ENCODE results near the gene GOPC. TPM values are rescaled to one million over a fixed set of nuclear protein-coding genes. Genes with fewer than 3 reads are reported as not detected.

GOPC gene
- total and polyA plus RNA-seq, 2 donors (not counting 3 experiments of a cell fraction or from before 2014, with no cell fraction given), result 7.8 to 22.8 TPM

DNA sequence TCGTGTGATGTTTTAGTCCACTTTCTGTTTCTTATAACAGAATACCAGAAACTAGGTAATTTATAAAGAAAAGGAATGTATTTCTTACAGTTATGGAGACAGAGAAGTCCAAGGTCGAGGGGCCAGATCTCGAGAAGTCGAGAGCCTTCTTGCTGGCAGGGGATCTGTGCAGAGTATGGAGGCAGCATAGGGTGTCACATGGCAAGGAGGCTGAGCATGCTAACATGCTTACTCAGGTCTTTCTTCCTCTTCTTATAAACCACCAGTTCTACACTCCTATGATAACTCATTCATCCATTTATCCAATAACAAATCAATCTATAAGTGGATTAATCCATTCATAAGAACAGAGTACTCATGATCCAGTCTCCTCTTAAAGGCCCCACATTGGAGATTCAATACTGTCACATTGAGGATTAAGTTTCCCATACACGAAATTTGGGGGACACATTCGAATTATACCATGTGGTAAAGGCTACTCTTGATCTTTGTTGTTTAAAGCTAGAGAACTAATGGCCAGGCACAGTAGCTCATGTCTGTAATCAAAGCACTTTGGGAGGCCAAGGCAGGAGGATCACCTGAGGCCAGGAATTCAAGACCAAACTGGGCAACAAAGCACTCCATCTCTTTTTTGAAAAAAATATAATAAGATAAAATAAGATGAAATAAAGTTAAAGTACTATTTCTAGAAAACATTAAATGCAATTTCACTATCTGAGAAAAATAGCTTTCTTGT lies 2.1 kb downstream of the GOPC start:
- no peaks in the 10 kb centered on the region for H3K36me3 ChIP-seq (ENCODE audit: control insufficient read depth in 2 of 2, extremely low read depth in 1 of 2, insufficient read depth in 2 of 2, low read length in 2 of 2)
- no peaks in the 10 kb centered on the region for H3K9me1 ChIP-seq (replicated peaks; ENCODE audit: control insufficient read depth, extremely low read depth, insufficient read depth, low read length)
- no peak for TF ChIP-seq POLR2A (IDR thresholded peaks at IDR 0.05; ENCODE audit: low read depth, low read length)
- TF ChIP-seq MYC (IDR thresholded peaks at IDR 0.05; ENCODE audit: low read depth, low read length), result no peak
- no peak for TF ChIP-seq FOS (IDR thresholded peaks at IDR 0.05; ENCODE audit: borderline replicate concordance, insufficient read depth, low read length)
- no peak for TF ChIP-seq GATA2 (IDR thresholded peaks at IDR 0.05; ENCODE audit: insufficient read depth, insufficient read length, low read depth, low read length)
- no peak for TF ChIP-seq EZH2 (IDR thresholded peaks at IDR 0.05; ENCODE audit: borderline replicate concordance, low read depth, low read length, severe bottlenecking)
- DNase-seq (ENCODE audit: low read depth, low spot score), result peak; percentile 11
- H3K79me2 ChIP-seq (ENCODE audit: control insufficient read depth, insufficient read depth, low read length), result peaks cover 38% of the 10 kb centered on the region
- ChIA-PET CTCF (interaction anchor here (1.0 to 2.8 kb wide), 4 partner anchors 37 to 200 kb away, joined by 3 to 62 read pairs (median 4); no protein-coding TSS in a partner anchor), POLR2A (no interaction called here)
- no peak overlapping the region for H3K9ac ChIP-seq (replicated peaks; ENCODE audit: extremely low read depth, insufficient read depth, low read length)
- no peak overlapping the region for H2AFZ ChIP-seq (ENCODE audit: low read depth, low read length)
- no peaks in the 10 kb centered on the region for H4K20me1 ChIP-seq (replicated peaks; ENCODE audit: control insufficient read depth, extremely low read depth, insufficient read depth, low read length)
- peak overlapping the region in 1 of 3 experiments; percentile 91 for H3K4me3 ChIP-seq (replicated peaks in 1 of 3; ENCODE audit: insufficient read depth in 1 of 3, low read depth in 1 of 3, low read length in 3 of 3)
- H3K27ac ChIP-seq (ENCODE audit: insufficient read depth, low read depth, low read length), result no peak overlapping the region
- no TSS peak for BruUV-seq (replicated peaks)
- FAIRE-seq, result no peak
- peaks cover 20% of the 10 kb centered on the region for H3K4me1 ChIP-seq (ENCODE audit: control insufficient read depth, extremely low read depth, insufficient read depth, low read length)
- intact Hi-C loops (cut with micrococcal nuclease) (loop anchor here (5.0 kb wide), 2 partner anchors 333 to 787 kb away; partner anchors contain the start of gene VGLL2), dilution Hi-C loops (cut with MboI; ENCODE audit: extremely low pct_ligation_motif_present, low sequenced_read_pairs) (no loop called here)
- peak overlapping the region; percentile 94 for H3K4me2 ChIP-seq (ENCODE audit: insufficient read depth, low read length)
- H3K9me3 ChIP-seq (replicated peaks; ENCODE audit: control insufficient read depth, insufficient read depth, low read length), result no peaks in the 10 kb centered on the region
- no peaks in the 10 kb centered on the region for H3K27me3 ChIP-seq (ENCODE audit: control insufficient read depth in 2 of 2, insufficient read depth in 2 of 2, low read length in 2 of 2)

DNA sequence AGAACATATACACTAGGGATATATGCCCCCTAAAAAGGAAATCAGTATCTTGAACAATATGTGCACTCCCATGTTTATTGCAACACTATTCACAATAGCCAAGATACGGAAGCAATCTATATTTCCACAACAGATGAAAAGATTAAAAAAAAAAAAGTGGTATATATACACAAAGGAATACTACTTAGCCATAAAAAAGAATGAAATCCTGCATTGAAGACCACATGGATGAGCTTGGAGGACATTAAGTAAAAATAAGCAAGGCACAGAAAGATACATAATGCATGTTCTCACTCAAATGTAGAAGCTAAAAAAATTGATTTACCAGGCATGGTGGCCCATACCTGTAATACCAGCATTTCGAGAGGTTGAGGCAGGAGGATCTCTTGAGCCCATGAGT lies 4.6 kb downstream of the GOPC start:
- H3K4me1 ChIP-seq (ENCODE audit: control insufficient read depth, extremely low read depth, insufficient read depth, low read length), result peaks cover 18% of the 10 kb centered on the region
- DNase-seq (ENCODE audit: low read depth, low spot score) (no peak), FAIRE-seq (no peak)
- dilution Hi-C loops (cut with MboI; ENCODE audit: extremely low pct_ligation_motif_present, low sequenced_read_pairs) (no loop called here), intact Hi-C loops (cut with micrococcal nuclease) (no loop called here)
- H3K9me1 ChIP-seq (replicated peaks; ENCODE audit: control insufficient read depth, extremely low read depth, insufficient read depth, low read length), result no peaks in the 10 kb centered on the region
- H3K79me2 ChIP-seq (ENCODE audit: control insufficient read depth, insufficient read depth, low read length), result peaks cover 53% of the 10 kb centered on the region
- TF ChIP-seq JUN (IDR thresholded peaks at IDR 0.05; ENCODE audit: borderline replicate concordance, insufficient read depth, insufficient read length, low read depth) (no peak), POLR2AphosphoS5 (IDR thresholded peaks at IDR 0.05; ENCODE audit: insufficient read depth, low read depth, low read length) (no peak), GATA2 (IDR thresholded peaks at IDR 0.05; ENCODE audit: insufficient read depth, insufficient read length, low read depth, low read length) (no peak), FOS (IDR thresholded peaks at IDR 0.05; ENCODE audit: borderline replicate concordance, insufficient read depth, low read length) (no peak), MAX (IDR thresholded peaks at IDR 0.05; ENCODE audit: insufficient read depth, insufficient read length) (no peak), MYC (IDR thresholded peaks at IDR 0.05; ENCODE audit: low read depth, low read length) (no peak), POLR2A (IDR thresholded peaks at IDR 0.05; ENCODE audit: low read depth, low read length) (no peak), EZH2 (IDR thresholded peaks at IDR 0.05; ENCODE audit: borderline replicate concordance, low read depth, low read length, severe bottlenecking) (no peak)
- TF ChIP-seq, protein P1, sequence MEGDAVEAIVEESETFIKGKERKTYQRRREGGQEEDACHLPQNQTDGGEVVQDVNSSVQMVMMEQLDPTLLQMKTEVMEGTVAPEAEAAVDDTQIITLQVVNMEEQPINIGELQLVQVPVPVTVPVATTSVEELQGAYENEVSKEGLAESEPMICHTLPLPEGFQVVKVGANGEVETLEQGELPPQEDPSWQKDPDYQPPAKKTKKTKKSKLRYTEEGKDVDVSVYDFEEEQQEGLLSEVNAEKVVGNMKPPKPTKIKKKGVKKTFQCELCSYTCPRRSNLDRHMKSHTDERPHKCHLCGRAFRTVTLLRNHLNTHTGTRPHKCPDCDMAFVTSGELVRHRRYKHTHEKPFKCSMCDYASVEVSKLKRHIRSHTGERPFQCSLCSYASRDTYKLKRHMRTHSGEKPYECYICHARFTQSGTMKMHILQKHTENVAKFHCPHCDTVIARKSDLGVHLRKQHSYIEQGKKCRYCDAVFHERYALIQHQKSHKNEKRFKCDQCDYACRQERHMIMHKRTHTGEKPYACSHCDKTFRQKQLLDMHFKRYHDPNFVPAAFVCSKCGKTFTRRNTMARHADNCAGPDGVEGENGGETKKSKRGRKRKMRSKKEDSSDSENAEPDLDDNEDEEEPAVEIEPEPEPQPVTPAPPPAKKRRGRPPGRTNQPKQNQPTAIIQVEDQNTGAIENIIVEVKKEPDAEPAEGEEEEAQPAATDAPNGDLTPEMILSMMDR (IDR thresholded peaks at IDR 0.05; ENCODE audit: extremely low read depth in 1 of 2, insufficient read depth in 1 of 2, low read depth in 1 of 2, low read length in 2 of 2), result no peak
- no peak overlapping the region for H3K27ac ChIP-seq (ENCODE audit: insufficient read depth, low read depth, low read length)
- CTCF ChIA-PET, result interaction anchor here (1.2 kb wide), 1 partner anchor 148 kb away, joined by 3 read pairs; no protein-coding TSS in a partner anchor
- no peaks in the 10 kb centered on the region for H3K36me3 ChIP-seq (ENCODE audit: control insufficient read depth in 2 of 2, extremely low read depth in 1 of 2, insufficient read depth in 2 of 2, low read length in 2 of 2)
- POLR2A ChIA-PET, result no interaction called here
- no peaks in the 10 kb centered on the region for H4K20me1 ChIP-seq (replicated peaks; ENCODE audit: control insufficient read depth, extremely low read depth, insufficient read depth, low read length)
- H3K4me2 ChIP-seq (ENCODE audit: insufficient read depth, low read length), result no peak overlapping the region
- no peak overlapping the region for H2AFZ ChIP-seq (ENCODE audit: low read depth, low read length)
- H3K27me3 ChIP-seq (ENCODE audit: control insufficient read depth in 2 of 2, insufficient read depth in 2 of 2, low read length in 2 of 2), result no peaks in the 10 kb centered on the region
- no peak overlapping the region for H3K9ac ChIP-seq (replicated peaks; ENCODE audit: extremely low read depth, insufficient read depth, low read length)
- BruUV-seq (replicated peaks), result no TSS peak
- H3K9me3 ChIP-seq (replicated peaks; ENCODE audit: control insufficient read depth, insufficient read depth, low read length), result no peaks in the 10 kb centered on the region
- no peak overlapping the region for H3K4me3 ChIP-seq (replicated peaks in 1 of 3; ENCODE audit: insufficient read depth in 1 of 3, low read depth in 1 of 3, low read length in 3 of 3)
